Measurements from ENCODE around the gene TEAD1. TPM values are rescaled to one million over a fixed set of nuclear protein-coding genes. Genes with fewer than 3 reads are reported as not detected.

The TEAD1 gene
- total RNA-seq, 4 donors from 2014 or later = 45.7 to 88.7 (median 71.4) TPM

- TF ChIP-seq CTCF (IDR thresholded peaks at IDR 0.05) (no peak), POLR2A (IDR thresholded peaks at IDR 0.05) (no peak)
- no peak overlapping the region for H3K4me3 ChIP-seq (ENCODE audit: low read depth, poor library complexity, severe bottlenecking)
- peak in 1 of 2 donors; percentile 59 for DNase-seq (ENCODE audit: low spot score in 2 of 2)
- intact Hi-C loops (cut with DNase I; ENCODE audit: low total_unique reads) = no loop called here
- WGBS, 2 donors = 24 to 30% methylated on average over 6 of the region's 6 CpGs
These were observed 164.4 kb downstream of the TEAD1 start for GRCh38 chr11:12838463-12839123.

- WGBS, 2 donors = 72 to 74% methylated on average over 6 of the region's 6 CpGs
- intact Hi-C loops (cut with DNase I; ENCODE audit: low total_unique reads) = no loop called here
- TF ChIP-seq POLR2A (IDR thresholded peaks at IDR 0.05) = no peak
These were observed 166.8 kb downstream of the TEAD1 start for GRCh38 chr11:12840871-12841660.

GRCh38 chr11:12841946-12842630 is 167.9 kb downstream of the TEAD1 start:
- intact Hi-C loops (cut with DNase I; ENCODE audit: low total_unique reads) = no loop called here
- H3K4me3 ChIP-seq (ENCODE audit: low read depth, poor library complexity, severe bottlenecking) = no peak overlapping the region
- no peak for DNase-seq (ENCODE audit: low spot score in 2 of 2)
- TF ChIP-seq POLR2A (IDR thresholded peaks at IDR 0.05) (no peak), CTCF (IDR thresholded peaks at IDR 0.05) (no peak)
- WGBS, 2 donors = 21 to 22% methylated on average over 9 of the region's 9 CpGs

More at GRCh38 chr11:12840871-12841660, 166.8 kb downstream of the TEAD1 start:
- DNase-seq (ENCODE audit: low spot score in 2 of 2) = no peak
- H3K4me3 ChIP-seq (ENCODE audit: low read depth, poor library complexity, severe bottlenecking) = no peak overlapping the region

GRCh38 chr11:12842933-12843636 is 168.9 kb downstream of the TEAD1 start:
- no peak overlapping the region for H3K4me3 ChIP-seq (ENCODE audit: low read depth, poor library complexity, severe bottlenecking)
- DNase-seq (ENCODE audit: low spot score in 2 of 2) = no peak
- 52 to 55% methylated on average over 6 of the region's 6 CpGs for WGBS, 2 donors
- intact Hi-C loops (cut with DNase I; ENCODE audit: low total_unique reads) = no loop called here
- TF ChIP-seq POLR2A (IDR thresholded peaks at IDR 0.05) = no peak
- no peak for TF ChIP-seq CTCF (IDR thresholded peaks at IDR 0.05)

- TF ChIP-seq CTCF (IDR thresholded peaks at IDR 0.05) = no peak
- TF ChIP-seq POLR2A (IDR thresholded peaks at IDR 0.05) = no peak
- WGBS, 2 donors = 78 to 90% methylated on average over 6 of the region's 6 CpGs
These were observed 170.9 kb downstream of the TEAD1 start for GRCh38 chr11:12845163-12845562.

More at GRCh38 chr11:12845163-12845562, 170.9 kb downstream of the TEAD1 start:
- DNase-seq (ENCODE audit: low spot score in 2 of 2) = no peak
- no peak overlapping the region for H3K4me3 ChIP-seq (ENCODE audit: low read depth, poor library complexity, severe bottlenecking)
- intact Hi-C loops (cut with DNase I; ENCODE audit: low total_unique reads) = no loop called here
